Common myeloid progenitor, CD34-positive (primary cell): Measurements from ENCODE around the gene GDF7.

Experiments
- CTCF ChIA-PET: fragments of 350-600 bp; sonication (Branson Sonifier 250); formaldehyde crosslinking; loops from one replicate; lab custom pipeline; 2021; ENCODE audit warnings: antibody characterized with exemption; lab: Charles Lee
- POLR2A ChIA-PET: fragments of 350-600 bp; sonication (Branson Sonifier 250); formaldehyde crosslinking; loops from one replicate; lab custom pipeline; 2021; ENCODE audit warnings: antibody characterized with exemption; lab: Charles Lee
- DNase-seq, 3 donors: peaks; one replicate each; pipeline versions ENCODE4 v3.0.0 to v3.0.0-alpha.2; 2013
- H3K27ac ChIP-seq, 2 experiments: 1 replicate in 1 of 2; 2 replicates in 1 of 2; pipeline ENCODE4 v1.7.0; 2013; ENCODE audit warnings: inconsistent platforms in 2 of 2, low read length in 2 of 2, mild to moderate bottlenecking in 2 of 2, low read depth in 1 of 2, moderate library complexity in 1 of 2; ENCODE audit not compliant: severe bottlenecking in 2 of 2, insufficient read depth in 1 of 2, poor library complexity in 1 of 2
- H3K27me3 ChIP-seq, 5 experiments: replicated peaks in 2 of 5; 1 replicate in 3 of 5; 2 replicates in 2 of 5; pipeline versions ENCODE4 v1.6.1 to v1.7.0; 2013; ENCODE audit warnings: low read length in 4 of 5, mild to moderate bottlenecking in 2 of 5, moderate library complexity in 2 of 5, inconsistent platforms in 1 of 5; ENCODE audit not compliant: insufficient read depth in 5 of 5, control insufficient read depth in 4 of 5
- H3K36me3 ChIP-seq, 4 experiments: 1 replicate in 2 of 4; 2 replicates in 2 of 4; pipeline versions ENCODE4 v1.6.1 to v1.7.0; 2013; ENCODE audit warnings: low read length in 3 of 4, control low read depth in 1 of 4, mild to moderate bottlenecking in 1 of 4; ENCODE audit not compliant: control insufficient read depth in 4 of 4, insufficient read depth in 4 of 4
- H3K4me1 ChIP-seq, 4 experiments: 1 replicate in 3 of 4; 2 replicates in 1 of 4; pipeline versions ENCODE4 v1.6.1 to v1.7.1; 2013; ENCODE audit warnings: low read length in 3 of 4, mild to moderate bottlenecking in 3 of 4, control low read depth in 1 of 4, inconsistent platforms in 1 of 4, moderate library complexity in 1 of 4; ENCODE audit not compliant: control insufficient read depth in 4 of 4, insufficient read depth in 4 of 4; ENCODE audit errors: control extremely low read depth in 1 of 4
- H3K4me3 ChIP-seq, 7 experiments: 1 replicate in 4 of 7; 2 replicates in 3 of 7; pipeline versions ENCODE4 v1.5.1 to v1.7.0; 2013; ENCODE audit warnings: mild to moderate bottlenecking in 7 of 7, low read length in 6 of 7, moderate library complexity in 6 of 7, inconsistent platforms in 2 of 7, low read depth in 2 of 7, control low read depth in 1 of 7; ENCODE audit not compliant: insufficient read depth in 4 of 7, control insufficient read depth in 1 of 7; ENCODE audit errors: extremely low read depth in 1 of 7
- H3K9me3 ChIP-seq, 5 experiments: 1 replicate in 4 of 5; 2 replicates in 1 of 5; pipeline versions ENCODE4 v1.6.1 to v1.7.1; 2013; ENCODE audit warnings: low read length in 4 of 5, mild to moderate bottlenecking in 2 of 5, inconsistent platforms in 1 of 5, low read depth in 1 of 5, moderate library complexity in 1 of 5; ENCODE audit not compliant: control insufficient read depth in 4 of 5, insufficient read depth in 2 of 5; ENCODE audit errors: control extremely low read depth in 1 of 5
- WGBS: methylation state at CpG from one replicate; pipeline ENCODE4 v1.1.5; 2013; ENCODE audit not compliant: insufficient coverage; 5-methylcytosine and 5-hydroxymethylcytosine counted together

Gene GDF7

GRCh38 chr2:20697322-20697934 is 30.5 kb downstream of the GDF7 start:
- Histone ChIP-seq H3K27ac (no peak overlapping the region), H3K4me1 (peaks cover 13 to 37% (median 14%) of the 10 kb centered on the region in 4 experiments), H3K4me3 (no peak overlapping the region), H3K36me3 (peaks cover 0 to 32% (median 5%) of the 10 kb centered on the region in 4 experiments), H3K27me3 (no peaks in the 10 kb centered on the region), H3K9me3 (no peaks in the 10 kb centered on the region)
- no peak for DNase-seq
- ChIA-PET CTCF (interaction anchor here (0.6 to 4.0 kb wide), 4 partner anchors 8 to 55 kb away, joined by 3 to 21 read pairs (median 3); no protein-coding TSS in a partner anchor), POLR2A (no interaction called here)
- no CpG with 5 or more reads among the region's 2 CpGs for WGBS

GRCh38 chr2:20698916-20699613 is 32.1 kb downstream of the GDF7 start:
- Histone ChIP-seq H3K4me1 (peaks cover 13 to 28% (median 14%) of the 10 kb centered on the region in 4 experiments), H3K27ac (peak overlapping the region; percentile 60 to 72), H3K27me3 (no peaks in the 10 kb centered on the region), H3K9me3 (no peaks in the 10 kb centered on the region), H3K36me3 (peaks cover 0 to 23% (median 4%) of the 10 kb centered on the region in 4 experiments), H3K4me3 (peak overlapping the region in 6 of 7 experiments; percentile 12 to 70 (median 32))
- POLR2A ChIA-PET: no interaction called here
- DNase-seq: peak in 2 of 3 donors; percentile 35 to 52
- CTCF ChIA-PET: interaction anchor here (0.7 to 4.0 kb wide), 4 partner anchors 10 to 57 kb away, joined by 3 to 21 read pairs (median 3); no protein-coding TSS in a partner anchor
- no CpG with 5 or more reads among the region's 4 CpGs for WGBS

- peaks cover 13 to 26% (median 14%) of the 10 kb centered on the region in 4 experiments for H3K4me1 ChIP-seq
- H3K4me3 ChIP-seq: no peak overlapping the region
- POLR2A ChIA-PET: no interaction called here
- DNase-seq: no peak
- no peaks in the 10 kb centered on the region for H3K9me3 ChIP-seq
- WGBS: 98% methylated on average over 5 of the region's 5 CpGs
- CTCF ChIA-PET: no interaction called here
- no peaks in the 10 kb centered on the region for H3K27me3 ChIP-seq
- H3K27ac ChIP-seq: no peak overlapping the region
- peaks cover 0 to 4% (median 1%) of the 10 kb centered on the region in 4 experiments for H3K36me3 ChIP-seq
Measured at GRCh38 chr2:20702563-20702962, 35.6 kb downstream of the GDF7 start.

- 100% methylated on average over 1 of the region's 1 CpG for WGBS
- no peaks in the 10 kb centered on the region for H3K36me3 ChIP-seq
- H3K27me3 ChIP-seq: no peaks in the 10 kb centered on the region
- H3K4me1 ChIP-seq: peaks cover under 1 to 9% (median 2%) of the 10 kb centered on the region in 4 experiments
- no peaks in the 10 kb centered on the region for H3K9me3 ChIP-seq
- no peak overlapping the region for H3K4me3 ChIP-seq
- ChIA-PET POLR2A (no interaction called here), CTCF (interaction anchor here (1.6 kb wide), 1 partner anchor 29 kb away, joined by 4 read pairs; no protein-coding TSS in a partner anchor)
- DNase-seq: no peak
- no peak overlapping the region for H3K27ac ChIP-seq
Measured at GRCh38 chr2:20704886-20705285, 37.9 kb downstream of the GDF7 start.

- Histone ChIP-seq H3K4me3 (no peak overlapping the region), H3K27ac (no peak overlapping the region), H3K27me3 (no peaks in the 10 kb centered on the region), H3K9me3 (peaks cover 0 to under 1% (median 0%) of the 10 kb centered on the region in 5 experiments), H3K36me3 (no peaks in the 10 kb centered on the region), H3K4me1 (peaks cover 0 to 2% (median 0%) of the 10 kb centered on the region in 4 experiments)
- no peak for DNase-seq
- 100% methylated on average over 1 of the region's 2 CpGs for WGBS
- ChIA-PET POLR2A (no interaction called here), CTCF (interaction anchor here (1.6 kb wide), 1 partner anchor 30 kb away, joined by 4 read pairs; no protein-coding TSS in a partner anchor)
Measured at GRCh38 chr2:20706217-20706616, 39.3 kb downstream of the GDF7 start.

- Histone ChIP-seq H3K4me3 (no peak overlapping the region), H3K9me3 (peaks cover 0 to 3% (median 0%) of the 10 kb centered on the region in 5 experiments), H3K27ac (no peak overlapping the region), H3K27me3 (no peaks in the 10 kb centered on the region), H3K4me1 (peaks cover 0 to under 1% (median 0%) of the 10 kb centered on the region in 4 experiments), H3K36me3 (peaks cover 0 to 4% (median 0%) of the 10 kb centered on the region in 4 experiments)
- no peak for DNase-seq
- ChIA-PET CTCF (no interaction called here), POLR2A (interaction anchor here (1.0 kb wide), 1 partner anchor 124 kb away, joined by 3 read pairs; no protein-coding TSS in a partner anchor)
- 100% methylated on average over 3 of the region's 3 CpGs for WGBS
Measured at GRCh38 chr2:20706786-20707185, 39.8 kb downstream of the GDF7 start.
